ENCODE results near the gene ARMC9. TPM values are rescaled to one million over a fixed set of nuclear protein-coding genes. Genes with fewer than 3 reads are reported as not detected.

Gene ARMC9
- total and polyA plus RNA-seq, 2 of the 13 experiments (the other 11 are each of a cell fraction or from before 2014, with no cell fraction given), result 9.1 to 12.8 TPM

DNA sequence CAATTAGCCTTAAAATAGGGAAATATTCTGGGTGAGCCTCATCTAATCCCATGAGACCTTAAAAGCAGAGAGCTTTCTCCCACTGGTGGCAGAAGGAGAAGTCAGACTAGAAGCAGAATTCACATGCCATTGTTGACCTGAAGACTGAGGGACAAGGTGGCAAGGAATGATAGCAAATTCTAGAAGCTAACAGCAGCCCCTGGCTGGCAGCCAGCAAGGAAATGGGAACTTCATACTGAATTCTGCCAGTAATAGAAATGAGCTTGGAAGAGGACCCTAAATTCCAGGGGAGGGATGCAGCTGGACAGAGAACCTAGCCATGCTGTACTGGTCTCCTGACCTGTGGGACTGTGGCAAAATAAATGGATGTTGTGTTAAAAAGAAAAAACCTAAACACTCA, 216.6 kb downstream of the ARMC9 start:
- no peak overlapping the region for H2AFZ ChIP-seq (ENCODE audit: low read length)
- in situ Hi-C loops (cut with HindIII; ENCODE audit: extremely low pct_ligation_motif_present, low pct_unique_long_range_greater_than_20kb) (loop anchor here (10.0 kb wide), 1 partner anchor 310 kb away; no protein-coding TSS in a partner anchor), intact Hi-C loops (cut with micrococcal nuclease; ENCODE audit: unreplicated experiment) (loop anchor here (2.0 kb wide), 1 partner anchor 34 kb away; no protein-coding TSS in a partner anchor)
- no peaks in the 10 kb centered on the region for H3K79me2 ChIP-seq (ENCODE audit: insufficient read depth, low read length)
- H3K9ac ChIP-seq (ENCODE audit: insufficient read depth, low read depth, low read length), result no peak overlapping the region
- TF ChIP-seq HNRNPLL (IDR thresholded peaks at IDR 0.05; ENCODE audit: low read depth, low read length, poor library complexity, severe bottlenecking) (no peak), CEBPG (CRISPR knock-in tag; IDR thresholded peaks at IDR 0.05) (no peak), WIZ (CRISPR knock-in tag; IDR thresholded peaks at IDR 0.05) (no peak), ZNF775 (CRISPR knock-in tag; IDR thresholded peaks at IDR 0.05; ENCODE audit: borderline replicate concordance) (no peak), U2AF1 (optimal IDR thresholded peaks at IDR 0.05; ENCODE audit: low read depth, low read length) (no peak), ATF1 (CRISPR knock-in tag; IDR thresholded peaks at IDR 0.05) (no peak)
- TF ChIP-seq, protein P1, sequence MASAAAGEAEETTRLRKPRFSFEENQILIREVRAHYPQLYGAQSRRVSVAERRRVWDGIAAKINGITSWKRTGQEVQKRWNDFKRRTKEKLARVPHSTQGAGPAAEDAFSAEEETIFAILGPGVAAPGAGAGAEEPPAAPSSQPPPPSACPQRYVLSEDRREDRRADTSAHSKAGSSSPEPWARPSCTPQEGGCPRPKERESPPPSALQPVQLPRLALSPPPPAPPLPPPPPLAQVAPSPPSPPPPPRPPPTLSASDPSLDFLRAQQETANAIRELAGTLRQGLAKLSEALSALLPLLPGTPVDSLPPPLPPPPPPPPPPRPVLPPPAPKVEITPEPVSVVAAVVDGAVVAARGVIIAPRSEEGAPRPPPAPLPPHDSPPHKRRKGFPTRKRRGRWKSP (CRISPR knock-in tag; IDR thresholded peaks at IDR 0.05), result no peak
- POLR2A ChIA-PET, result interaction anchor here (1.4 to 3.8 kb wide), 2 partner anchors 37 to 49 kb away, joined by 3 to 18 read pairs; partner anchors contain the start of gene NCL
- no peak for ATAC-seq
- no peaks in the 10 kb centered on the region for H4K20me1 ChIP-seq (ENCODE audit: insufficient read depth, low read length)
- CTCF ChIA-PET (ENCODE audit: low intra/inter-chr PET ratio, low total read pairs), result no interaction called here
- no peak overlapping the region for H3K4me2 ChIP-seq (ENCODE audit: low read depth, low read length)
- peaks cover 48% of the 10 kb centered on the region for H3K4me1 ChIP-seq (ENCODE audit: insufficient read depth, low read length)
- H3K27ac ChIP-seq (ENCODE audit: extremely low read length, insufficient read depth, low read length), result no peak overlapping the region
- no peak for FAIRE-seq
- H3K9me3 ChIP-seq (ENCODE audit: low read length), result peaks cover 9% of the 10 kb centered on the region
- no TSS peak for BruUV-seq (replicated peaks)
- no peaks in the 10 kb centered on the region for H3K36me3 ChIP-seq (replicated peaks in 1 of 2; ENCODE audit: control insufficient read depth in 1 of 2, insufficient read depth in 2 of 2, low read length in 2 of 2)
- H3K4me3 ChIP-seq (replicated peaks in 1 of 3; ENCODE audit: insufficient read depth in 1 of 3, low read depth in 2 of 3, low read length in 3 of 3), result no peak overlapping the region
- DNase-seq (ENCODE audit: low spot score), result no peak
- H3K27me3 ChIP-seq (ENCODE audit: control insufficient read depth in 1 of 2, insufficient read depth in 2 of 2, low read length in 2 of 2), result peaks cover 0 to 8% of the 10 kb centered on the region in 2 experiments; a peak in 3 of 5 replicates

Measured in HepG2 (cell line).